ENCODE measurements around the gene ANP32D. TPM values are rescaled to one million over a fixed set of nuclear protein-coding genes. Genes with fewer than 3 reads are reported as not detected.
"Not testable (repeated sequence)": the region's sequence is repeated elsewhere in the genome, so short reads cannot be mapped to it uniquely, and the experiment has no call there.

Gene ANP32D
- total RNA-seq, 2 experiments from 2014 or later: not detected

GRCh38 chr12:48512855-48513254, 40.5 kb downstream of the ANP32D start:
- CTCF ChIA-PET: no interaction called here
- Mint-ChIP-seq H3K4me1 (ENCODE audit: low read depth) (peaks cover 7% of the 10 kb centered on the region), H3K27me3 (peaks cover 1% of the 10 kb centered on the region), H3K4me3 (no peak overlapping the region), H3K36me3 (no peaks in the 10 kb centered on the region), H3K9me3 (peaks cover 4% of the 10 kb centered on the region), H3K27ac (no peak overlapping the region)
- POLR2A ChIA-PET: no interaction called here
- no peak for DNase-seq
- intact Hi-C loops (cut with micrococcal nuclease): loop anchor here (1.0 kb wide), 1 partner anchor 27 kb away; no protein-coding TSS in a partner anchor

- ChIA-PET CTCF (no interaction called here), POLR2A (no interaction called here)
- H3K9me3 Mint-ChIP-seq: peaks cover 4% of the 10 kb centered on the region
- no peak for DNase-seq
- H3K36me3 Mint-ChIP-seq: no peaks in the 10 kb centered on the region
- intact Hi-C loops (cut with micrococcal nuclease): no loop called here
- peaks cover 7% of the 10 kb centered on the region for H3K4me1 Mint-ChIP-seq (ENCODE audit: low read depth)
- H3K27me3 Mint-ChIP-seq: no peaks in the 10 kb centered on the region
- no peak overlapping the region for H3K4me3 Mint-ChIP-seq
- H3K27ac Mint-ChIP-seq: no peak overlapping the region
These were observed 42.4 kb downstream of the ANP32D start for GRCh38 chr12:48514728-48515127.

- intact Hi-C loops (cut with micrococcal nuclease); H3K27me3 Mint-ChIP-seq; H3K27ac Mint-ChIP-seq; CTCF ChIA-PET; DNase-seq; H3K36me3 Mint-ChIP-seq; H3K9me3 Mint-ChIP-seq; H3K4me1 Mint-ChIP-seq (ENCODE audit: low read depth); POLR2A ChIA-PET; H3K4me3 Mint-ChIP-seq: not testable (repeated sequence)
These were observed 48.0 kb downstream of the ANP32D start for GRCh38 chr12:48520381-48520780.

Other genes starting within 250 kb of the ANP32D start
- 1 to 10 TPM; 6.8 to 9.3 TPM for gene ZNF641, start 121.6 kb upstream of the ANP32D start, total RNA-seq
- not detected for gene C12orf54, start 9.9 kb downstream of the ANP32D start, total RNA-seq
- gene OR8S1, start 53.1 kb downstream of the ANP32D start, total RNA-seq: not detected
- not detected for gene LALBA, start 97.5 kb downstream of the ANP32D start, total RNA-seq
- gene KANSL2, start 209.7 kb downstream of the ANP32D start, total RNA-seq: 10 to 100 TPM; 45.7 to 48.4 TPM
- 10 to 100 TPM; 66.2 to 73.3 TPM for gene CCNT1, start 244.1 kb downstream of the ANP32D start, total RNA-seq

All from activated CD4-positive, alpha-beta memory T cell treated with anti-CD3 and anti-CD28 coated beads for 36 hours (primary cell).